ENCODE data around the gene TMEFF2.

- TF ChIP-seq, protein P1, sequence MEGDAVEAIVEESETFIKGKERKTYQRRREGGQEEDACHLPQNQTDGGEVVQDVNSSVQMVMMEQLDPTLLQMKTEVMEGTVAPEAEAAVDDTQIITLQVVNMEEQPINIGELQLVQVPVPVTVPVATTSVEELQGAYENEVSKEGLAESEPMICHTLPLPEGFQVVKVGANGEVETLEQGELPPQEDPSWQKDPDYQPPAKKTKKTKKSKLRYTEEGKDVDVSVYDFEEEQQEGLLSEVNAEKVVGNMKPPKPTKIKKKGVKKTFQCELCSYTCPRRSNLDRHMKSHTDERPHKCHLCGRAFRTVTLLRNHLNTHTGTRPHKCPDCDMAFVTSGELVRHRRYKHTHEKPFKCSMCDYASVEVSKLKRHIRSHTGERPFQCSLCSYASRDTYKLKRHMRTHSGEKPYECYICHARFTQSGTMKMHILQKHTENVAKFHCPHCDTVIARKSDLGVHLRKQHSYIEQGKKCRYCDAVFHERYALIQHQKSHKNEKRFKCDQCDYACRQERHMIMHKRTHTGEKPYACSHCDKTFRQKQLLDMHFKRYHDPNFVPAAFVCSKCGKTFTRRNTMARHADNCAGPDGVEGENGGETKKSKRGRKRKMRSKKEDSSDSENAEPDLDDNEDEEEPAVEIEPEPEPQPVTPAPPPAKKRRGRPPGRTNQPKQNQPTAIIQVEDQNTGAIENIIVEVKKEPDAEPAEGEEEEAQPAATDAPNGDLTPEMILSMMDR (IDR thresholded peaks at IDR 0.05), result no peak
- no peak for TF ChIP-seq ZFX (IDR thresholded peaks at IDR 0.05; ENCODE audit: borderline replicate concordance)
Measured at GRCh38 chr2:191954451-191954850, 240.3 kb downstream of the TMEFF2 start.

Data from 22Rv1 (cell line).